HPDE6-E6E7 (cell line): ENCODE data around the gene PRR16.

Experiments used
- DNase-seq: peaks from one replicate; pipeline ENCODE4 v3.0.0; 2011; ENCODE audit warnings: missing footprints; ENCODE audit errors: extremely low spot score

The PRR16 gene

DNA sequence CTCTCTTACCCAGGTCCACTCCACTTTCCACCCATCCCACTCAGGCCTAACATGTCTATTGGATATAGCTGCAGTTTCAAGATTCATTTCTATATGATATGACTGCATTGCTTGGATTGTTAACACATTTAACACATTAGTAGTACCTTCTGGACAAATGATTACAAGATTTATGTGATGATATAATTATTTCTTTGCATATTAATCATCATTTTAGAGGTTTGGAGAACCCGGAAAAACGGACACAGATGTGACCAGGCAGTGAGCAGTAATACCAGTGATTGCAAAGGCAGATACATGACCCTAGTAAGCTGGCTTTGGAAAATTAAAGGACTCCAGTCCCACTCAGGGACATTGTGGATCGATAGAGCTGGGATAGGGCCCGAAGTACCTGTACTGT lies 103.8 kb downstream of the PRR16 start:
- DNase-seq: no peak

DNA sequence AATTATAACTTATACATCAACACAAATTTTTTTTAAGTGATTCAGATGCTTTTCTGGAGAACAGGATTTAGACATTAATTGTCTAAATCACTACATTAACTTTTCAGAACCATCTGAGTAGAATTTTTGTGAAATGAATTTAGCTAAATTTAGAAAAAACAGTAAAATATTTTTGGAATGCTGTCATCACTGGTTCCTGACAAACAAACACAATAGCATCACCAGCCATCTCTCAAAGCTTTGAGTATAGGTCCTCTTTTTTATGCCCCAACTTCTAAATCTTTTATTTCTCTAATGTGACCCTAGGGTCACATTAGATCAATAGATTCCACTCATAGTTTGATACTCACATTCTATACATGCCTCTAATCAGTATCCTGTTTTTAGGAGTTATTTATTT lies 104.6 kb downstream of the PRR16 start:
- DNase-seq: no peak

DNA sequence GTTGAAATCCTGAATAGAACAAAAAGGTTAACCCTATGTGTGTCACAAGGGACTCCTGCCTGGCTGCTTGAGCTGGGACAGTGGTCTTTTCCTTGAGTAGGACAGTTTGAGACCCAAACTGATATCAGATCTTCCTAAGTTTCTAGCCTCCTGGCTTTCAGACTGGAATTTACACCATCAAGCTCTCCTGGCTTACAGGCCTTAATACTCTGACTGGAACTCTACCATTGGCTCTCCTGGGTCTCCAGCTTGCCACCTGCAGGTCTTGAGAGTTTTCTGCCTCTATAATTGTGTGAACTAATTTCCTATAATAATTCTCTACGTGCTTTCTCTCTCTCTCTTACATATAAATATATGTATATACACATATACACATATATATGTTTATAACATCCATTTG lies 112.5 kb downstream of the PRR16 start:
- no peak for DNase-seq

DNA sequence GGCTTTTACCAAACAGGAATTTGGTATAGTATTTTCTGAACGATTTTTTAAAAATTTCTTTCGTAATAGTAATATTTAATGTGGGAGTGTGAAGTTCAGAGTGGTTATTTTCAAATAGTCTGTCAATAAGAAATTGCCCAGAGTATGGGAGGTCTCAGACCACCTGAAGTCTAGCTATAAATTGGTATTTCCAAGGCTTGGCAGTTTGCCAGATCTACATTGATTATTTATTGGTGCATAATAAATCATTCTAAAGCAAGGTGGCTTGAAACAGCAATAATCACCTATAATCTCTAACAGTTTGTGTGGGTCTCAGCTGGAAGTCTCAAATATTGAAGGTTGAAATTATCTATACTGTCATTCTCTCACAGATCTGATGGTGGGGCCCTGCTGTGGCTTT lies 118.5 kb downstream of the PRR16 start:
- no peak for DNase-seq

DNA sequence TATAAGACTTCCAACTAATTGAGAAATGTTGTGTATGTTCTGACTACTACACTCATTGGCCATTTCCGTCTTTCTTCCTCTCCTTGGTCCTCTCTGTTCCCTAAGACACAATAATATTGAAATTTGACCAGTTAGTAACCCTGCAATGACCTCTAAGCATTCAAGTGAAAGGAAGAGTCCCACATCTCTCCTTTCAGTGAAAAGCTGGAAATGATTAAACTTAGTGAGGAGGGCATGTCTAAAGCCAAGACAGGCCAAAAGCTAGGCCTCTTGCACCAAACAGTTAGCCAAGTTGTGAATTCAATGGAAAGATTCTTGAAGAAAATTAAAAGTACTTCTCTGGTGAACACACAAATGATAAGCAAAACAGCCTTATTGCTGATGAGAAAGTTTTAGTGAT lies 122.5 kb downstream of the PRR16 start:
- DNase-seq: no peak

DNA sequence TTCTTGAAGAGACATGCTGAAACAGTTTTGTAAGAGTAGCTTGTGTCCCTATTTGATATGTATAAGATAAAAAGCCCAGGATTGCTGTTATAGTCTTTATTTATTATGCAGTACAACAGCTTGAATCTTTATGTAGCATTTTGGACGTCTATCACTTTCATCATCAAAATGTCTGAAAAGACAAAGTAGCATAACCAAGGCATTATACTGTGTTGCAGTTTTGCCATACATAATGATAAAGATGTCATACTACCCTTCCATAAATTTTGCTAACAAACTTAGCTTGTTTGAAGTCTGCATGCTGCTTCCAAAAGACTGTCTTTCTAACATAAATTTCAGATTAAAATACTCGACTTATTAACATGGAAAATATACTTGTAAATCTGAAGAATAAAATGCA lies 127.8 kb downstream of the PRR16 start:
- DNase-seq: no peak

DNA sequence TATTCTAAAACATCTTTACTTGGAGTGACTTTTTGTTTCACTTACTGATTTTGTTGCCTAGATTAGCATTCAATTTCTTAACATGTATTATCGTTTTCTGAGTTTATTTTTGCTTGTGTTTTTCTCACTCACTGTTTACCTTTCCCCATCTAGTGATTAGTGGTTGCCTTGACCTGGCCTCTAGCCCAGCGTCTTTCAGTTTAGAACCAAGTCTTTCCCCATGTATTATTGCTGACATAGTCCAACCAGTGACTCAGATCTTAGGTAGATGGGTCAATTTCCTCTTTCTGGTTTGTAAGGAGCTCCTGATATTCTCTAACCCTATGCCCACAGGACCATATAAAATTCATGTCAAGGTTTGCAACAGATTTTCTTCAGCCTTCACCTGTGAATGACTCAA lies 135.5 kb downstream of the PRR16 start:
- peak; percentile 36 for DNase-seq

DNA sequence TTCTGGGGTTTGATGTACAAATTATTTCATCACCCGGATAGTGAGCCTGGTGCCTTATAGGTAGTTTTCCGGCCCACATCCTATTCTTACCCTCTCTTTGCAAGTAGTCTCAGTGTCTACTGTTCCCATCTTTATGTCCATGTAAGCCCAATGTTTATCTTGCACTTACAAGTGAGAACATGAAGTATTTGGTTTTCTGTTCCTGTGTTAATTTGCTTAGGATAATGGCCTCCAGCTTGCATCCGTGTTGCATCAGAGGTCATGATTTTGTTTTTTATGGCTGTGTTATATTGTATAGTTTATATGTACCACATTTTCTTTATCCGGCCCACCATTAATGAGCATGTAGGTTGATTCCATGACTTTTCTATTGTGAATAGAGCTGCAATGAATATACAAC lies 136.5 kb downstream of the PRR16 start:
- DNase-seq: no peak

DNA sequence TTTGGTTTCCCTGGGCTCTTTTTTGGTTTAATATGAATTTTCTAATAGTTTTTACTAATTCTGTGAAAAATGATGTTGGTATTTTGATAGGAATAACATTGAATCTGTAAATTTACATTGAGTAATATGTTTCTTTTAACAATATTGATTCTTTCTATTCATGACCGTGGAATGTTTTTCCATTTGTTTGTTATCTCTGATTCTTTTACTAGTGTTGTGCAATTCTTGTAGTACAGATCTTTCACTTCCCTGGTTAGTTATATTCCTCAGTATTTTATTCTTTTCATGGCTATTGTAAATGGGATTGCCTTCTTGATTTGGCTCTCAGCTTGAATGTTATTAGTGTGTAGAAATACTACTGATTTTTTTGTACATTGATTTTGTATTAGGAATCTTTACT lies 137.9 kb downstream of the PRR16 start:
- no peak for DNase-seq

DNA sequence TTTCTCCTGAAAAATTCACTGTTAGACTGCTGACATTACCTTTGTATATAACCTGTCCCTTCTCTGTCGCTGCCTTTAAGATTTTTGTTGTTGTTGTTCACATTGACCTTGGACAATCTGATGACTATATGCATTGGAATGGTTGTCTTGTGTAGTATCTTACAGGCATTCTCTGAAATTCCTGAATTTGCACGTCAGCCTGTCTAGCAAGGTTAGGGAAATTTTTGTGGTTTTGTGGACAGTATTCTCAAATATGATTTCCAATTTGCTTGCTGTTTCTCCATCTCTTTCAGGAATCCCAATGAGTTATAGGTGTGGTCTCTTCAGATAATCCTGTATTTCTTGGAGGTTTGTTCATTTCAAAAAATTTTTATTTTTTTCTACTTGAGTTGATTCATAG lies 140.8 kb downstream of the PRR16 start:
- DNase-seq: no peak

DNA sequence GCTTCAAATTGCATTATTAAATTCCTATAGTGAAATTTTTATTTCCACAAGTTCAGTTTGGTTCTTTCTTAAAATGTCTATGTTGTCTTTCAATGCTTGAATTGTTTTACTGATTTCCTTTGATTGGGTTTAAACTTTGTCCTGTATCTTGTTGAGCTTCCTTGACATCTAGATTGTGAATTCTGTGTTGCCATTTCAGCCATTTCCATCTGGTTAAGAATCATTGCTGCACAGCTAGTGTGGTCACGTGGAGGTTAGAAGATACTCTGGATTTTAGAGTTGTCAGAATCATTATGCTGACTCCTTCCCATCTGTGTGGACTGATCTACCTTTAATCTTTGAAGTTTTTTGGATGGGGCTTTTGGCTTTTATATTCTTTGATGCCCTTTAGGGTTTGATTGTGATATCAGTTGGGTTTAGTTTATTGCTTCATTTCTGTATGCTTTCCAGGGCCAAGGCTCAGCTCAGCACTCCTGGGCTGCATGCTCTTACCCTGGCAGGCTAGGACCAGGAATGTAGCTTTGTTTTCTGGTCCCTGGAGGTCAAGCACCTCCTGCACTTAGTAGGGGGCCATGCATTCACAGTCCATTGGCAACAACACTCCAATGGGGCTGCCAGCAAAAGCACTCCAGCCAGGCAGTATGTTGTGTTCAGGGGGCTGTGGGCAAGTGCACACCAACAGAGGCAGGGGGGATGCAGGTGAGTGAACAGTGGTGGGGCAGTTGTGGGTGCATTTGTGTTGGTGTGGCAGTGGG lies 141.4 kb downstream of the PRR16 start:
- DNase-seq: no peak

DNA sequence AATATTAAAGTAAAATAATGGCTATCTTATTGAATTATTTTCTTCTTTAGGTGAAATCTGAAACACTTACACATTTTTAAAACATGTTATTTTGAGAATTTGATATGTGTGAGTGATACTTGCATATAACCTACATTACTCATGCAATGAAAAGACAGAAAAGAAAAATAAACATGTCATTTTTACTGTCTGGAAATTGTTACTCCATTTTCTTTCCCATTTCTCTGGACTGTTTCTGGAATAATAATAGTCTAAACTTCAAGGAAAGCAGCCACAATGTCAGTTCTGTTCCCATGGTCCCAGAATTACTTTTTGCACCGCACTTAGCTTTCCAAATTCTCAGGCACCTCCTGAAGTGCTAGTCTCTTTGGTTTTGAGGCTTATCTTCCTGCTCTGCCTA lies 145.5 kb downstream of the PRR16 start:
- DNase-seq: no peak

DNA sequence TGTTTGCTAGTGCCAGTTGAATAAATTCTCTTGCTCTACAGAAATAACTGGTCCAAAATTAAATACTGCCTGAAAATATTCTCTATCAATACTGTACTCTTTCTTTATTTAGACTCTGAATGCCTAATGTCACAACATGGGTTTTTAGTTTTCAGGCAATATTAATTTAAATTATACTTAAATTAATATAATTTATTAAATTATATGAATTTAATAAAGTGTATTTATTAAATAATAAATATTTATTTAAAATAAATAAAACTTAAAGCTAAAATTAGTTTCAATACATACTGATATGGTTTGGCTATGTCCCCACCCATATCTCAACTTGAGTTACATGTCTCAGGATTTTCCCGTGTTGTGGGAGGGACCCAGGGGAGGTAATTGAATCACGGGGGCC lies 146.0 kb downstream of the PRR16 start:
- no peak for DNase-seq

DNA sequence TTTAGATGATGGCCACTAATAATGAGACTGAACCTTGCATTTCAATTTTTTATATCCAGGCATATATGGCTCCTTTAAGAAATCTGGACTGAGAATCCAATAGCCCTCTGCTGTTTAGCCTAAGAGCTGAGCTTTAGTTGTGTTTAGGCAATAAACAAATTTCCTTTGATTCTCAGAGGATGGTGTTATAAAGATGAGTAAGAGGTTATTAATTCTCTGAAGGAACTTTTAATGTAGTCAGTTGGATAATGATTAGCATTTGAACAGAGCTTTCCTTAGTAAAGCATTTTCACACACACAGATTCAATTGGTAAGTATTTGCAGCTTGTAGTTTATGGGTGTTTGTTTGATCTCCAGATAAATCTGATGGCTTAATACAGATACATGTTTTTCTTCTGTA lies 149.6 kb downstream of the PRR16 start:
- no peak for DNase-seq

DNA sequence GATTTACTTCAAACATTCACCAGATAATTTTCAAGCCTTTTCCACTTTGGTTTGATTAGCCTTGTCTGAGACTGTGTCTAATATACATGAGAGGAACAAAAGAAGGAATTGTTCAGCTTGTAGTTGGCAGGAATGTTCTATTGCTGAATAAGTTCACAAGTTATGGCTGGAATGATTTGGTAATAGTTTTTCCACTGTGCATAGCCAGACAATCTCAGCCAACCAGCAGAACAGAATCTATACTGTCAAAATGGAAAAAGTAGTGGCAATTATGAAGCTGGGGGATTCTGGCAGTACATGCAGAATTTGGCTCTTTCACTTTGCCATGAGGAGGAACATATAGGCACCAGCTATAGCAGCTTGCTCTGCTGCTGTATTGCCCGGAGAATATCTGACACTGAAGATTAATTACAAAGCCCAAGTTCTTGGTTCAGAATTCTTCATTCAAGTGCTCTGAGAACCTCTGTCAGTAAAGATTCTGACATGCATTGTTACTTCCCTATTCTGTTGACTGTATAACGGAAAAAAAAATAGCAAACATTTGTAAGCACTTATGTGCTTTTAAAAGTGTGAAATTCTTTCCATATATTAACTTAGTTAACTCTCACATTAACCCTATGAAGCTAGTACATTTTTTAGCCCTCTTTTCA lies 150.6 kb downstream of the PRR16 start:
- no peak for DNase-seq

DNA sequence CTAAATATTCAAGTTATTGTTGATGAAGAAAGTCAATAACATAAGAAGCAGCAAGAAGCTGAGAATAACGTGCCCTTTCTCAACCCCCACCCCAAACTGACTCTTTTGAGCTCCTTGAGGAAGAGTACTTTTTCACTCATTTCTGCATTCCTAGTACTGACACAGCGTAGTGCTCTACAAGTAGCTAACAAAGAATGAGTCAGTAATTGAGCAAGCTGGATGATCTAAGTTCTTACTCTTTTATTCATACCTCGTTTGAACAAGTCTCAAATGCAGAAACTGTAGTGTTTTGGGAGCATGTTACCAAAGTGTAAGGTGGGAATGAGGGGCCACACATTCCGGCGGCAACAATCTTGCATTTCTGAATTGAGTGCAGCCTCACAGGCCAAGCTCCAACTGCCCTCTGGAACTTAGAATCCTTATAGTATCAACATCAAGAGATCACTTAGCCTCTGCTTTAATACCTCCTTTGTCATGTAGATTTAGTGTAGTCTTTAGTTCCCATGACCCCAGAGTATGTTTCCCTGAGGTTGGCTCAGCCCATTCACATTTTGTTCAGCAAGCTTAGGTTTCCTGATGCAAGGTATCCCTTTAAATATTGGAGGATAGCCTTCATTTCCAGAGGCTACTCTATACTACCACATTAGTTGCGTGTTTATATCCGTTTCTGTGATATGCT lies 152.0 kb downstream of the PRR16 start:
- peak; percentile 51 for DNase-seq

DNA sequence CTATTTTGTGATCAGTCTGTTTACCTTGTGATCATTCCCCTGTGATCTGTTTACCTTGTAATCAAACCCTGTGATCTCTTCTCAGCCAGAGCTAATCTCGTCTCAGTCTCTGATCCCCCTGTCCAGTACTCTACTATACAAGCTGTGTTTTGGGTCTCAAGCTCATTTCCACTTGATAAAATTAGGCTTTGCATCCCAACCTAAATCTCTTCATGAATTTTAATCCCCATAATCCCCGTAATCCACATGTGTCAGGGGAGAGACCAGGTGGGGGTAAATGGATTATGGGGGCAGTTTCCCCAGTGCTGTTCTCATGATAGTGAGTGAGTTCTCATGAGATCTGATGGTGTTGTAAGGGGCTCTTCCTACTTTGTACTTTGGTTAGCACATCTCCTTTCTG lies 157.2 kb downstream of the PRR16 start:
- DNase-seq: no peak

DNA sequence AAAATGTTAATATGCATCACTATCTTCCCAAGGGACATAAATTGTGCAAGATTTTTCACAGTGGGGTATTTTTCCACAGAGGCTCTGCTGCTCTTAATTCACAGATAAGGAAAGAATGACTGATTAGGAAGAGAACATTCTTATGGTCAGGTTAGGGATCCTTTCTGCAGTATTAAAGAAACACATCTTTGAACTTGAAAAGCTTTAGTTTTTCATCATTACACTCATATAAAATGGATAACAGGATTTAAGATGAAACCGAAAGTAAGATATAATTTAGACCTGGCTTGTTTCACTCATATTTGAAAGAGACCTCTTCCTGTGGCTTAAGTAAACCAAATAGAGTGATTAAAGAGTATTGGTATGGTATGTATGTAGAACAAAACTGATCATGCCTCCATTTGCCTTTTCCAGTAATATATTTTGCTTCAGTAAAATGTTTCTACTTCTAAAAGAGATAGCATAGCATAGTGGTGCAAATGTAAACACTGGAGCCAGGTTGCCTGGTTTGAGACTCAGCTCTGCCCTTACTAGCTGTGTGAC lies 160.0 kb downstream of the PRR16 start:
- DNase-seq: no peak

DNA sequence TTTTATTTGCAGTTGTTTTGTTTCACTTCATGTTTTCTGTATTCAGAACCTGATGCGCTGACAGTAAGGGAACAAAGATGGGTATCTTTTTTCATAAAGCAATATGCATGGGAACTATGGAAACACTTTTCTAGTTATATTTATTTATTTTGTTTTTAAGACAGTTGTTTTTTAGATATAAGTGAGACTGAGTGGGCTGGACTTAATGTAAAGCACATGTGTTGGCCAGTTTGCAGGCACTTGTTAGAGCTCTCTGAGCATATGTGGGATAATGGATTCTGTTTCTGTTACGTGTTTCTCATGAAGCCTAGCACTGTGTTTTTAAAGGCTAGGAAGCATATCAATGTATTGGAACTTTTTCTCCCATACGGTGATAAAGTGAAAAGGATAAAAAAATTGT lies 164.1 kb downstream of the PRR16 start:
- no peak for DNase-seq

DNA sequence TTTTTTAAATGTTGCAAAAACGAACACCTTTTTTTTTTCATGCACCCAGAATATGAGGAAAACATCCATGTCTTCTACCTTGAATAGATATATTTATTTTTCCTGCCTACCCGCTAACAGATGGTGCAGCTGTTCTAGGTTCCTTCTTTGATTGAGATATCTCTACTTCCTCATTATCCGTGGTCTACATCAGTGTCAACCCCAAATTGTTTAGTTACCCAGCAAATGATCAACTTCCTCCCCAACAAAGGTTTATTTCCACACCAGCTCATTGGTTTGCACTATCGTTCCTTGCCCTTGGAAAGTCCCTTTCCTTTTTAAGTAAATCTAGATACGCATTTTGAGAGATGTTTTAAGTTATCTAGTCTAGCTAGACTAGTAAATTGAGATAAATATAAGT lies 166.4 kb downstream of the PRR16 start:
- DNase-seq: no peak

DNA sequence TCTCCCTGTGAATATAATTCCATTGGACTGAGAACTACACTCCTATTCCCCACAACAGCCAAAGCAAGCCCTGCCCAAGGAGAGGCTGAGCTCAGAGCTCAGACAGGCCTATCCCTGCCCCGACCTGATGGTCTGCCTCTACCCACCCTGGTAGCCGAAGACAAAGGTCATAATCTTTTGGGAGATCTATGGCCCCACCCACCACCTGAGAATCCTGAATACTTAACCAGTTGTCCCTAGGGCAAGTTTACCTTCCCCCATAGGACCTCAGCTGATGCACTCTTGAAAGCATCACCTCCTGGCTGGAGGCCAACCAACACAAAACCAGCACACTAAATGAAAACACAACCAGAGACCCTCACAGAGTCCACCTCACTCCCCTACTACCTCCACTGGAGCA lies 167.5 kb downstream of the PRR16 start:
- DNase-seq: no peak

DNA sequence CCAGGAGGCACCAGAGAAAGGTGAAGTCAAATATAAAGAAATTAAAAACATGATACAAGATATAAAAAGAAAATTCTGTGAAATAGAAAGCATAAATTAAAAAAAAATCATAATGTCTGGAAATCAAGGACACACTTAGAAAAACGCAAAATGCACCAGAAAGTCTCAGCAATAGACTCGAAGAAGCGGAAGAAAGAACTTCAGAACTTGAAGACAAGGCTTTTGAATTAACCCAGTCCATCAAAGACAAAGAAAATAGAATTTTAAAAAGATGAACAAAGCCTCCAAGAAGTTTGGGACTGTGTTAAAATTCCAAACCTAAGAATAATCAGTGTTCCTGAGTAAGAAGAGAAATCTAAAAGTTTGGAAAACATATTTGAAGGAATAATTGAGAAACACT lies 168.3 kb downstream of the PRR16 start:
- DNase-seq: no peak

DNA sequence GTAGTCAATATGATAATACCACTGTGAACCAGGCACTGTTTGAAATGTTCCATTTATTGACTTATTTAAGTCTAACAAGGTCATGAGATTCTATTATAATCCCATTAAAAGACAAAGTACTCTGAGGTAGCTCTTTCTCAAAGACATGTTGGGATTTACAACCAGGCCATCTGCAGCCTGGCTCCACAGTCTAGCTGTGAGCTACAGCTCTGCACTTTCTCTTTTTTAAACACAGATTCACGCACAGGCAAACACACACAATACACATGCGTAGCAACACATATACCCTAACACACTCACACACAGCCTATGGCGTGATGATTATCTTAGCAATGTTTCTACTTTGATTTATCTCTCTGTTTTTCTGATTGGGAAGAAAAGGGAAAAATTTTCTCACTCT lies 174.3 kb downstream of the PRR16 start:
- no peak for DNase-seq
